Measurements from ENCODE around the gene MAEA. TPM values are rescaled to one million over a fixed set of nuclear protein-coding genes. Genes with fewer than 3 reads are reported as not detected.

The MAEA gene
- 27.6 TPM for polyA plus RNA-seq (2013)

GRCh38 chr4:1289207-1290164 lies at the start of gene MAEA:
Gene MAEA, plus strand, starts transcription at chr4:1289891. Its CDS starts 23 bp downstream, at chr4:1289914.
- Histone ChIP-seq H3K9me3 (ENCODE audit: control extremely low read depth in 1 of 5, control insufficient read depth in 4 of 5, insufficient read depth in 2 of 5, low read depth in 1 of 5, low read length in 4 of 5) (peaks cover 0 to 7% (median 3%) of the 10 kb centered on the region in 5 experiments), H3K27ac (ENCODE audit: insufficient read depth in 1 of 2, low read depth in 1 of 2, low read length in 2 of 2, poor library complexity in 1 of 2, severe bottlenecking in 2 of 2) (peak within 1 kb of the TSS; percentile 72 to 87), H3K4me3 (ENCODE audit: control insufficient read depth in 1 of 7, extremely low read depth in 1 of 7, insufficient read depth in 4 of 7, low read depth in 2 of 7, low read length in 6 of 7) (peak within 1 kb of the TSS; percentile 85 to 96 (median 88)), H3K27me3 (replicated peaks in 2 of 5; ENCODE audit: control insufficient read depth in 4 of 5, insufficient read depth in 5 of 5, low read length in 4 of 5) (no peaks in the 10 kb centered on the region), H3K36me3 (ENCODE audit: control insufficient read depth in 4 of 4, insufficient read depth in 4 of 4, low read length in 3 of 4) (peaks cover 0 to 12% (median 0%) of the 10 kb centered on the region in 4 experiments), H3K4me1 (ENCODE audit: control extremely low read depth in 1 of 4, control insufficient read depth in 4 of 4, insufficient read depth in 4 of 4, low read length in 3 of 4) (peaks cover 3 to 31% (median 18%) of the 10 kb centered on the region in 4 experiments)
- DNase-seq, result peak; percentile 95 to 97 (median 97)
- CTCF ChIA-PET, result interaction anchor here (0.6 to 2.3 kb wide), 7 partner anchors 10 to 196 kb away, joined by 3 to 6 read pairs (median 3); no protein-coding TSS in a partner anchor
- POLR2A ChIA-PET, result interaction anchor here (0.6 to 0.9 kb wide), 2 partner anchors 14 to 40 kb away, joined by 3 to 4 read pairs; no protein-coding TSS in a partner anchor
- under 1% methylated on average over 88 of the region's 95 CpGs for WGBS (ENCODE audit: insufficient coverage)

GRCh38 chr4:1239950-1240307 lies 49.8 kb upstream of the MAEA start:
- POLR2A ChIA-PET, result no interaction called here
- Histone ChIP-seq H3K36me3 (ENCODE audit: control insufficient read depth in 4 of 4, insufficient read depth in 4 of 4, low read length in 3 of 4) (peaks cover 0 to 81% (median 52%) of the 10 kb centered on the region in 4 experiments), H3K4me1 (ENCODE audit: control extremely low read depth in 1 of 4, control insufficient read depth in 4 of 4, insufficient read depth in 4 of 4, low read length in 3 of 4) (peaks cover 0 to 21% (median 17%) of the 10 kb centered on the region in 4 experiments), H3K9me3 (ENCODE audit: control extremely low read depth in 1 of 5, control insufficient read depth in 4 of 5, insufficient read depth in 2 of 5, low read depth in 1 of 5, low read length in 4 of 5) (no peaks in the 10 kb centered on the region), H3K27ac (ENCODE audit: insufficient read depth in 1 of 2, low read depth in 1 of 2, low read length in 2 of 2, poor library complexity in 1 of 2, severe bottlenecking in 2 of 2) (no peak overlapping the region), H3K27me3 (replicated peaks in 2 of 5; ENCODE audit: control insufficient read depth in 4 of 5, insufficient read depth in 5 of 5, low read length in 4 of 5) (no peaks in the 10 kb centered on the region), H3K4me3 (ENCODE audit: control insufficient read depth in 1 of 7, extremely low read depth in 1 of 7, insufficient read depth in 4 of 7, low read depth in 2 of 7, low read length in 6 of 7) (no peak overlapping the region)
- CTCF ChIA-PET, result no interaction called here
- 99% methylated on average over 9 of the region's 22 CpGs for WGBS (ENCODE audit: insufficient coverage)
- no peak for DNase-seq

GRCh38 chr4:1240721-1241465 lies 48.8 kb upstream of the MAEA start:
- Histone ChIP-seq H3K27me3 (replicated peaks in 2 of 5; ENCODE audit: control insufficient read depth in 4 of 5, insufficient read depth in 5 of 5, low read length in 4 of 5) (no peaks in the 10 kb centered on the region), H3K9me3 (ENCODE audit: control extremely low read depth in 1 of 5, control insufficient read depth in 4 of 5, insufficient read depth in 2 of 5, low read depth in 1 of 5, low read length in 4 of 5) (no peaks in the 10 kb centered on the region), H3K4me3 (ENCODE audit: control insufficient read depth in 1 of 7, extremely low read depth in 1 of 7, insufficient read depth in 4 of 7, low read depth in 2 of 7, low read length in 6 of 7) (no peak overlapping the region), H3K27ac (ENCODE audit: insufficient read depth in 1 of 2, low read depth in 1 of 2, low read length in 2 of 2, poor library complexity in 1 of 2, severe bottlenecking in 2 of 2) (no peak overlapping the region), H3K36me3 (ENCODE audit: control insufficient read depth in 4 of 4, insufficient read depth in 4 of 4, low read length in 3 of 4) (peaks cover 0 to 77% (median 43%) of the 10 kb centered on the region in 4 experiments), H3K4me1 (ENCODE audit: control extremely low read depth in 1 of 4, control insufficient read depth in 4 of 4, insufficient read depth in 4 of 4, low read length in 3 of 4) (peaks cover 0 to 30% (median 26%) of the 10 kb centered on the region in 4 experiments)
- DNase-seq, result no peak
- WGBS (ENCODE audit: insufficient coverage), result 92% methylated on average over 33 of the region's 37 CpGs
- ChIA-PET POLR2A (no interaction called here), CTCF (no interaction called here)

GRCh38 chr4:1241466-1241935 lies 48.2 kb upstream of the MAEA start:
- WGBS (ENCODE audit: insufficient coverage), result 97% methylated on average over 21 of the region's 21 CpGs
- DNase-seq, result no peak
- Histone ChIP-seq H3K27me3 (replicated peaks in 2 of 5; ENCODE audit: control insufficient read depth in 4 of 5, insufficient read depth in 5 of 5, low read length in 4 of 5) (no peaks in the 10 kb centered on the region), H3K36me3 (ENCODE audit: control insufficient read depth in 4 of 4, insufficient read depth in 4 of 4, low read length in 3 of 4) (peaks cover 0 to 75% (median 37%) of the 10 kb centered on the region in 4 experiments), H3K4me1 (ENCODE audit: control extremely low read depth in 1 of 4, control insufficient read depth in 4 of 4, insufficient read depth in 4 of 4, low read length in 3 of 4) (peaks cover 0 to 36% (median 32%) of the 10 kb centered on the region in 4 experiments), H3K4me3 (ENCODE audit: control insufficient read depth in 1 of 7, extremely low read depth in 1 of 7, insufficient read depth in 4 of 7, low read depth in 2 of 7, low read length in 6 of 7) (no peak overlapping the region), H3K9me3 (ENCODE audit: control extremely low read depth in 1 of 5, control insufficient read depth in 4 of 5, insufficient read depth in 2 of 5, low read depth in 1 of 5, low read length in 4 of 5) (no peaks in the 10 kb centered on the region), H3K27ac (ENCODE audit: insufficient read depth in 1 of 2, low read depth in 1 of 2, low read length in 2 of 2, poor library complexity in 1 of 2, severe bottlenecking in 2 of 2) (no peak overlapping the region)
- CTCF ChIA-PET, result no interaction called here
- POLR2A ChIA-PET, result no interaction called here

GRCh38 chr4:1241936-1242505 lies 47.7 kb upstream of the MAEA start:
- H3K4me1 ChIP-seq (ENCODE audit: control extremely low read depth in 1 of 4, control insufficient read depth in 4 of 4, insufficient read depth in 4 of 4, low read length in 3 of 4), result peaks cover 2 to 42% (median 38%) of the 10 kb centered on the region in 4 experiments

GRCh38 chr4:1242506-1243450 lies 46.9 kb upstream of the MAEA start:
- Histone ChIP-seq H3K9me3 (ENCODE audit: control extremely low read depth in 1 of 5, control insufficient read depth in 4 of 5, insufficient read depth in 2 of 5, low read depth in 1 of 5, low read length in 4 of 5) (no peaks in the 10 kb centered on the region), H3K27ac (ENCODE audit: insufficient read depth in 1 of 2, low read depth in 1 of 2, low read length in 2 of 2, poor library complexity in 1 of 2, severe bottlenecking in 2 of 2) (peak overlapping the region in 1 of 2 experiments; percentile 3), H3K4me3 (ENCODE audit: control insufficient read depth in 1 of 7, extremely low read depth in 1 of 7, insufficient read depth in 4 of 7, low read depth in 2 of 7, low read length in 6 of 7) (no peak overlapping the region), H3K27me3 (replicated peaks in 2 of 5; ENCODE audit: control insufficient read depth in 4 of 5, insufficient read depth in 5 of 5, low read length in 4 of 5) (no peaks in the 10 kb centered on the region), H3K4me1 (ENCODE audit: control extremely low read depth in 1 of 4, control insufficient read depth in 4 of 4, insufficient read depth in 4 of 4, low read length in 3 of 4) (peaks cover 2 to 47% (median 44%) of the 10 kb centered on the region in 4 experiments), H3K36me3 (ENCODE audit: control insufficient read depth in 4 of 4, insufficient read depth in 4 of 4, low read length in 3 of 4) (peaks cover 0 to 64% (median 27%) of the 10 kb centered on the region in 4 experiments)
- DNase-seq, result no peak
- ChIA-PET POLR2A (no interaction called here), CTCF (no interaction called here)
- WGBS (ENCODE audit: insufficient coverage), result 97% methylated on average over 27 of the region's 30 CpGs

More at GRCh38 chr4:1241936-1242505, 47.7 kb upstream of the MAEA start:
- Histone ChIP-seq H3K27ac (ENCODE audit: insufficient read depth in 1 of 2, low read depth in 1 of 2, low read length in 2 of 2, poor library complexity in 1 of 2, severe bottlenecking in 2 of 2) (no peak overlapping the region), H3K4me3 (ENCODE audit: control insufficient read depth in 1 of 7, extremely low read depth in 1 of 7, insufficient read depth in 4 of 7, low read depth in 2 of 7, low read length in 6 of 7) (no peak overlapping the region), H3K36me3 (ENCODE audit: control insufficient read depth in 4 of 4, insufficient read depth in 4 of 4, low read length in 3 of 4) (peaks cover 0 to 71% (median 32%) of the 10 kb centered on the region in 4 experiments), H3K27me3 (replicated peaks in 2 of 5; ENCODE audit: control insufficient read depth in 4 of 5, insufficient read depth in 5 of 5, low read length in 4 of 5) (no peaks in the 10 kb centered on the region), H3K9me3 (ENCODE audit: control extremely low read depth in 1 of 5, control insufficient read depth in 4 of 5, insufficient read depth in 2 of 5, low read depth in 1 of 5, low read length in 4 of 5) (no peaks in the 10 kb centered on the region)
- POLR2A ChIA-PET, result no interaction called here
- 94% methylated on average over 21 of the region's 24 CpGs for WGBS (ENCODE audit: insufficient coverage)
- DNase-seq, result no peak
- CTCF ChIA-PET, result no interaction called here
